Measurements from ENCODE around the gene RFLNA.

- no peak for TF ChIP-seq CTCF (optimal IDR thresholded peaks at IDR 0.05 in 1 of 3, IDR thresholded peaks at IDR 0.05 in 1 of 3, conservative IDR thresholded peaks at IDR 0.05 in 1 of 3; ENCODE audit: extremely low read depth in 1 of 3, insufficient read depth in 2 of 3, low read length in 3 of 3)
- no peak for TF ChIP-seq EZH2 (IDR thresholded peaks at IDR 0.05; ENCODE audit: low read length)
Measured at GRCh38 chr12:124248941-124249825, 45.7 kb upstream of the RFLNA start.
